ENCODE results near the gene FAM200B. TPM values are rescaled to one million over a fixed set of nuclear protein-coding genes. Genes with fewer than 3 reads are reported as not detected.

The FAM200B gene
- total and polyA plus RNA-seq, 2 experiments from 2014 or later, result 33.2 to 74.6 TPM

GRCh38 chr4:15682242-15683142 is 865 bp downstream of the FAM200B start:
- peaks cover 47% of the 10 kb centered on the region for H3K4me1 ChIP-seq (ENCODE audit: insufficient read depth)
- H3K36me3 ChIP-seq (ENCODE audit: low read depth), result peaks cover 31% of the 10 kb centered on the region
- peaks cover 17% of the 10 kb centered on the region for H3F3A ChIP-seq (ENCODE audit: insufficient read depth)
- DNase-seq, result peak; percentile 45
- H3K9me2 ChIP-seq (ENCODE audit: insufficient read depth), result no peaks in the 10 kb centered on the region; the same call in 1 of the 2 replicates
- 28 to 34% methylated on average over 6 of the region's 6 CpGs for WGBS, 2 experiments (ENCODE audit: low coverage in 1 of 2, low lambda C conversion rate in 2 of 2, missing lambda C conversion rate in 2 of 2)
- H4K20me1 ChIP-seq (ENCODE audit: insufficient read depth), result no peaks in the 10 kb centered on the region
- peak overlapping the region; percentile 95 for H3K4me2 ChIP-seq (ENCODE audit: unreplicated experiment)
- H3K27me3 ChIP-seq (replicated peaks; ENCODE audit: insufficient read depth), result no peaks in the 10 kb centered on the region
- peak overlapping the region; percentile 83 for H3K27ac ChIP-seq
- peak overlapping the region; percentile 69 for H2AFZ ChIP-seq
- in situ Hi-C loops (cut with MboI), result no loop called here
- TF ChIP-seq EZH2 (IDR thresholded peaks at IDR 0.05; ENCODE audit: insufficient read depth, poor library complexity, severe bottlenecking) (no peak), EZH2phosphoT487 (IDR thresholded peaks at IDR 0.05; ENCODE audit: insufficient read depth, low read depth) (no peak)
- peaks cover 89% of the 10 kb centered on the region for H3K79me2 ChIP-seq (ENCODE audit: insufficient read depth)
- peak overlapping the region; percentile 97 for H3K9ac ChIP-seq
- no peaks in the 10 kb centered on the region for H3K9me3 ChIP-seq (ENCODE audit: low read depth)
- H3K4me3 ChIP-seq, result peak overlapping the region; percentile 88

GRCh38 chr4:15683143-15683495 is 1.5 kb downstream of the FAM200B start:
- TF ChIP-seq EZH2 (IDR thresholded peaks at IDR 0.05; ENCODE audit: insufficient read depth, poor library complexity, severe bottlenecking) (no peak), EZH2phosphoT487 (IDR thresholded peaks at IDR 0.05; ENCODE audit: insufficient read depth, low read depth) (no peak)
- no peaks in the 10 kb centered on the region for H3K9me3 ChIP-seq (ENCODE audit: low read depth)
- H3F3A ChIP-seq (ENCODE audit: insufficient read depth), result peaks cover 22% of the 10 kb centered on the region
- DNase-seq, result no peak
- H3K4me1 ChIP-seq (ENCODE audit: insufficient read depth), result peaks cover 47% of the 10 kb centered on the region
- H3K79me2 ChIP-seq (ENCODE audit: insufficient read depth), result peaks cover 83% of the 10 kb centered on the region
- peak overlapping the region; percentile 97 for H3K9ac ChIP-seq
- H3K4me2 ChIP-seq (ENCODE audit: unreplicated experiment), result peak overlapping the region; percentile 95
- peak overlapping the region; percentile 88 for H3K4me3 ChIP-seq
- no peak overlapping the region for H3K27ac ChIP-seq
- H2AFZ ChIP-seq, result no peak overlapping the region
- no peaks in the 10 kb centered on the region for H4K20me1 ChIP-seq (ENCODE audit: insufficient read depth)
- in situ Hi-C loops (cut with MboI), result no loop called here
- H3K9me2 ChIP-seq (ENCODE audit: insufficient read depth), result no peaks in the 10 kb centered on the region; the same call in 1 of the 2 replicates
- WGBS, 2 experiments (ENCODE audit: low coverage in 1 of 2, low lambda C conversion rate in 2 of 2, missing lambda C conversion rate in 2 of 2), result 74 to 86% methylated on average over 2 of the region's 2 CpGs
- no peaks in the 10 kb centered on the region for H3K27me3 ChIP-seq (replicated peaks; ENCODE audit: insufficient read depth)
- peaks cover 33% of the 10 kb centered on the region for H3K36me3 ChIP-seq (ENCODE audit: low read depth)

- H3K79me2 ChIP-seq (ENCODE audit: insufficient read depth), result peaks cover 69% of the 10 kb centered on the region
- H3F3A ChIP-seq (ENCODE audit: insufficient read depth), result peaks cover 31% of the 10 kb centered on the region
- no peak overlapping the region for H3K27ac ChIP-seq
- no peak overlapping the region for H2AFZ ChIP-seq
- H3K9me2 ChIP-seq (ENCODE audit: insufficient read depth), result no peaks in the 10 kb centered on the region; the same call in 1 of the 2 replicates
- in situ Hi-C loops (cut with MboI), result no loop called here
- H3K27me3 ChIP-seq (replicated peaks; ENCODE audit: insufficient read depth), result no peaks in the 10 kb centered on the region
- H4K20me1 ChIP-seq (ENCODE audit: insufficient read depth), result no peaks in the 10 kb centered on the region
- TF ChIP-seq EZH2 (IDR thresholded peaks at IDR 0.05; ENCODE audit: insufficient read depth, poor library complexity, severe bottlenecking) (no peak), EZH2phosphoT487 (IDR thresholded peaks at IDR 0.05; ENCODE audit: insufficient read depth, low read depth) (no peak)
- peaks cover 46% of the 10 kb centered on the region for H3K4me1 ChIP-seq (ENCODE audit: insufficient read depth)
- no peak overlapping the region for H3K4me2 ChIP-seq (ENCODE audit: unreplicated experiment)
- H3K9ac ChIP-seq, result no peak overlapping the region
- no peak for DNase-seq
- 93 to 100% methylated on average over 1 of the region's 1 CpG for WGBS, 2 experiments (ENCODE audit: low coverage in 1 of 2, low lambda C conversion rate in 2 of 2, missing lambda C conversion rate in 2 of 2)
- no peaks in the 10 kb centered on the region for H3K9me3 ChIP-seq (ENCODE audit: low read depth)
- H3K36me3 ChIP-seq (ENCODE audit: low read depth), result peaks cover 33% of the 10 kb centered on the region
- no peak overlapping the region for H3K4me3 ChIP-seq
Measured at GRCh38 chr4:15684498-15684897, 2.9 kb downstream of the FAM200B start.

- WGBS, 2 experiments (ENCODE audit: low coverage in 1 of 2, low lambda C conversion rate in 2 of 2, missing lambda C conversion rate in 2 of 2), result 25 to 33% methylated on average over 5 of the region's 5 CpGs
- in situ Hi-C loops (cut with MboI), result no loop called here
Measured at GRCh38 chr4:15688051-15688450, 6.4 kb downstream of the FAM200B start.

More at GRCh38 chr4:15688051-15688450, 6.4 kb downstream of the FAM200B start:
- H3K4me3 ChIP-seq, result no peak overlapping the region
- H2AFZ ChIP-seq, result no peak overlapping the region
- H3K9me3 ChIP-seq (ENCODE audit: low read depth), result no peaks in the 10 kb centered on the region
- no peak overlapping the region for H3K9ac ChIP-seq
- TF ChIP-seq EZH2 (IDR thresholded peaks at IDR 0.05; ENCODE audit: insufficient read depth, poor library complexity, severe bottlenecking) (no peak), EZH2phosphoT487 (IDR thresholded peaks at IDR 0.05; ENCODE audit: insufficient read depth, low read depth) (no peak)
- peak overlapping the region; percentile 85 for H3K27ac ChIP-seq
- H3F3A ChIP-seq (ENCODE audit: insufficient read depth), result peaks cover 63% of the 10 kb centered on the region
- H3K4me1 ChIP-seq (ENCODE audit: insufficient read depth), result peaks cover 67% of the 10 kb centered on the region
- H3K27me3 ChIP-seq (replicated peaks; ENCODE audit: insufficient read depth), result no peaks in the 10 kb centered on the region
- peak overlapping the region; percentile 5 for H3K4me2 ChIP-seq (ENCODE audit: unreplicated experiment)
- peaks cover 37% of the 10 kb centered on the region for H3K79me2 ChIP-seq (ENCODE audit: insufficient read depth)
- H4K20me1 ChIP-seq (ENCODE audit: insufficient read depth), result no peaks in the 10 kb centered on the region
- H3K36me3 ChIP-seq (ENCODE audit: low read depth), result peaks cover 33% of the 10 kb centered on the region
- peak; percentile 48 for DNase-seq
- H3K9me2 ChIP-seq (ENCODE audit: insufficient read depth), result no peaks in the 10 kb centered on the region; the same call in 1 of the 2 replicates
